MM.1S (cell line): ENCODE measurements around the gene BRD3.

Experiments
- DNase-seq: peaks from one replicate; pipeline ENCODE4 v3.0.0-alpha.2; 2015
- H2AFZ ChIP-seq: fragments of 300-600 bp; sonication (generic); 2 replicates; pipeline ENCODE4 v1.6.0; 2016; ENCODE audit warnings: antibody characterized with exemption, low read length
- H3F3A ChIP-seq: fragments of 300-600 bp; sonication (generic); 2 replicates; pipeline ENCODE4 v1.6.1; 2016; ENCODE audit warnings: mild to moderate bottlenecking, antibody characterized with exemption, low read length, moderate library complexity, mixed read lengths; ENCODE audit not compliant: insufficient read depth
- H3K27ac ChIP-seq: fragments of 300-600 bp; sonication (generic); 2 replicates; pipeline ENCODE4 v1.5.1; 2016; ENCODE audit warnings: mild to moderate bottlenecking, low read length
- H3K27me3 ChIP-seq: fragments of 300-600 bp; sonication (generic); replicated peaks from 2 replicates; pipeline ENCODE4 v1.6.0; 2016; ENCODE audit warnings: low read length; ENCODE audit not compliant: insufficient read depth
- H3K36me3 ChIP-seq: fragments of 300-600 bp; sonication (generic); replicated peaks from 2 replicates; pipeline ENCODE4 v1.6.1; 2016; ENCODE audit warnings: mild to moderate bottlenecking, low read length, mixed read lengths; ENCODE audit not compliant: insufficient read depth
- H3K4me1 ChIP-seq: fragments of 300-600 bp; sonication (generic); 2 replicates; pipeline ENCODE4 v1.6.1; 2016; ENCODE audit warnings: low read length, mixed read lengths
- H3K4me2 ChIP-seq: fragments of 300-600 bp; sonication (generic); 2 replicates; pipeline ENCODE4 v1.6.0; 2016; ENCODE audit warnings: low read depth, low read length
- H3K4me3 ChIP-seq: fragments of 300-600 bp; sonication (generic); 2 replicates; pipeline ENCODE4 v1.5.1; 2016; ENCODE audit warnings: low read length, mixed read lengths
- H3K79me2 ChIP-seq: fragments of 300-600 bp; sonication (generic); 2 replicates; pipeline ENCODE4 v1.6.1; 2016; ENCODE audit warnings: mixed run types, low read length, mixed read lengths
- H3K9ac ChIP-seq: fragments of 300-600 bp; sonication (generic); 2 replicates; pipeline ENCODE4 v1.6.1; 2016; ENCODE audit warnings: low read length, mixed read lengths
- H3K9me2 ChIP-seq: fragments of 300-600 bp; sonication (generic); replicated peaks from 2 replicates; pipeline ENCODE4 v1.6.1; 2016; ENCODE audit warnings: mild to moderate bottlenecking, low read length, mixed read lengths; ENCODE audit not compliant: insufficient read depth
- H3K9me3 ChIP-seq: fragments of 300-600 bp; sonication (generic); replicated peaks from 2 replicates; pipeline ENCODE4 v1.6.1; 2016; ENCODE audit warnings: mild to moderate bottlenecking, low read length, mixed read lengths; ENCODE audit not compliant: insufficient read depth
- H4K20me1 ChIP-seq: fragments of 300-600 bp; sonication (generic); 2 replicates; pipeline ENCODE4 v1.6.1; 2016; ENCODE audit warnings: mild to moderate bottlenecking, low read length, moderate library complexity, mixed read lengths; ENCODE audit not compliant: insufficient read depth
- EZH2 ChIP-seq: fragments of 300-600 bp; sonication (generic); optimal IDR thresholded peaks from 2 replicates; pipeline ENCODE3; 2017; ENCODE audit warnings: low read depth, mild to moderate bottlenecking, antibody characterized with exemption, low read length, mixed read lengths
- EZH2phosphoT487 ChIP-seq: fragments of 300-600 bp; sonication (generic); IDR thresholded peaks from 2 replicates; pipeline ENCODE4 v1.6.1; 2018; ENCODE audit warnings: antibody characterized with exemption, low read length
- TF ChIP-seq, protein P1 (sequence below): fragments of 300-600 bp; sonication (generic); IDR thresholded peaks from 2 replicates; pipeline ENCODE4 v1.5.1; 2016; ENCODE audit warnings: antibody characterized with exemption, low read length, mixed read lengths

Gene BRD3

DNA sequence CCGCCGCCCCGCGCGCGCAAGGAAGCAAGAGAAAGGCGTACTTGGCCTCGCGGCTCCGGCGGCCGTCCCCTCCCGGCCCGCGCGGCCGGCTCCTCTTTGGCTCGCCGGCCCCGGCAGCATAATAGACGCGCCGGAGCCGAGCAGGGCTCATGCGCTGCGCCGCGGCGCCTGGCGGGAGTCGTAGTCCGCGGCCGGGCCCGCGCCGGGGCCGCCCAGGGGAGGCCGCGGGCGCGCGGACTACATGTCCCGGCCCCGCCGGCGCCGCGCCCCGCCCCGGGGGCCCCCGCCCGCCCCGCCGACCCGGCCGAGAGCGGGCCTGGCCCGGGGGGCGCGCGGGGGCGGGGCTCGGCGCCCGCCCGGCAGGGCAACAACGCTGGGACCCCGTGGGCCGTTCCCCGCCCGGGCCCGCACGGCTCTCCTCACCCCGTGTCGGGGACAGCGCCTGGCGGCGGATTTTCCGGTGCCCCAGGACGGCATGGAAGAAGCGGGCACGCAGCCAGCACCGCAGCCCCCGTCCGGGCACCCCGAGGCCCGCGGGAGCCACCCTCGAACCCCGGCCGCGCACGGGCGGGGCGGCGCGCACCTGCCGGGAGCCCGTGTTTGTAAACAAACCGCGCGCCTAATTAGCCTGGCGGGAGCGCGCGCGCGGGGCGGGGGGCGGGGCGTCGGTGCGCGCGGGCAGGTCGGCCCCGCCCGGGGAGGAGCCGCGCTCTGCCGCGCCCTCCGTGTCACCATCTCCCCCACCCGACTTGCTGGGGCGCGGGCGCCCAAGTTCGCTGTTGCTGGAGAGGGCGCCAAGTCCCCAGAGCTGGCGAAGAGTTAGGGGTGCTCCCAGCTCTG lies at the start of gene BRD3:
BRD3 (minus strand) TSS at position 123 of the 840 bp plus-strand sequence. CDS start 14,549 bp downstream, outside the sequence.
- H3K4me2 ChIP-seq, result peak within 1 kb of the TSS; percentile 92
- H3K27me3 ChIP-seq, result peaks cover 39% of the 10 kb centered on the region
- H3K9ac ChIP-seq, result peak within 1 kb of the TSS; percentile 57; the same call in 1 of the 2 replicates
- H2AFZ ChIP-seq, result peak within 1 kb of the TSS; percentile 93
- no peaks in the 10 kb centered on the region for H3K36me3 ChIP-seq
- no peaks in the 10 kb centered on the region for H3K9me3 ChIP-seq
- H3K4me1 ChIP-seq, result peaks cover 6% of the 10 kb centered on the region; the same call in 1 of the 2 replicates
- H3K4me3 ChIP-seq, result peak within 1 kb of the TSS; percentile 74
- H3K27ac ChIP-seq, result no peak within 1 kb of the TSS
- TF ChIP-seq EZH2, result no peak
- TF ChIP-seq, protein P1, sequence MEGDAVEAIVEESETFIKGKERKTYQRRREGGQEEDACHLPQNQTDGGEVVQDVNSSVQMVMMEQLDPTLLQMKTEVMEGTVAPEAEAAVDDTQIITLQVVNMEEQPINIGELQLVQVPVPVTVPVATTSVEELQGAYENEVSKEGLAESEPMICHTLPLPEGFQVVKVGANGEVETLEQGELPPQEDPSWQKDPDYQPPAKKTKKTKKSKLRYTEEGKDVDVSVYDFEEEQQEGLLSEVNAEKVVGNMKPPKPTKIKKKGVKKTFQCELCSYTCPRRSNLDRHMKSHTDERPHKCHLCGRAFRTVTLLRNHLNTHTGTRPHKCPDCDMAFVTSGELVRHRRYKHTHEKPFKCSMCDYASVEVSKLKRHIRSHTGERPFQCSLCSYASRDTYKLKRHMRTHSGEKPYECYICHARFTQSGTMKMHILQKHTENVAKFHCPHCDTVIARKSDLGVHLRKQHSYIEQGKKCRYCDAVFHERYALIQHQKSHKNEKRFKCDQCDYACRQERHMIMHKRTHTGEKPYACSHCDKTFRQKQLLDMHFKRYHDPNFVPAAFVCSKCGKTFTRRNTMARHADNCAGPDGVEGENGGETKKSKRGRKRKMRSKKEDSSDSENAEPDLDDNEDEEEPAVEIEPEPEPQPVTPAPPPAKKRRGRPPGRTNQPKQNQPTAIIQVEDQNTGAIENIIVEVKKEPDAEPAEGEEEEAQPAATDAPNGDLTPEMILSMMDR, result no peak
- DNase-seq, result peak; percentile 91
- H4K20me1 ChIP-seq, result no peaks in the 10 kb centered on the region
- no peaks in the 10 kb centered on the region for H3K9me2 ChIP-seq
- no peaks in the 10 kb centered on the region for H3F3A ChIP-seq
- peaks cover 21% of the 10 kb centered on the region for H3K79me2 ChIP-seq

DNA sequence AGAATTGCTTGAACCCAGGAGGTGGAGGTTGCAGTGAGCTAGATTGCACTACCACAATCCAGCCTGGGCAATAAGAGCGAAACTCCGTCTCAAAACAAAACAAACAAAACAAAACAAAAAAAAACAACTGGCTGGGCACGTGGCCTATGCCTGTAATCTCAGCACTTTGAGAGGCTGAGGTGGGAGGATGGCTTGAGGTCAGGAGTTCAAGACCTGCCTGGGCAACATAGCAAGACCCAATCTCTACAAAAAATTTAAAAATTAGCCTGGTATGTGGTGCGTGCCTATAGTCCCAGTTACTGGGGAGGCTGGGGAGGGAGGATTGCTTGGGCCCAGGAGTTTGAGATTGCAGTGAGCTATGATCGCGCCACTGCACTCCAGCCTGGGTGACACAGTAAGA lies 44.7 kb upstream of the BRD3 start:
- Histone ChIP-seq H3K27me3 (peaks cover 12% of the 10 kb centered on the region), H3K9me2 (no peaks in the 10 kb centered on the region), H3K36me3 (no peaks in the 10 kb centered on the region), H3F3A (peaks cover 5% of the 10 kb centered on the region), H2AFZ (no peak overlapping the region), H3K4me1 (peaks cover 4% of the 10 kb centered on the region; the same call in 1 of the 2 replicates), H3K9ac (no peak overlapping the region), H3K4me2 (no peak overlapping the region), H3K4me3 (no peak overlapping the region), H3K79me2 (no peaks in the 10 kb centered on the region), H4K20me1 (no peaks in the 10 kb centered on the region), H3K9me3 (no peaks in the 10 kb centered on the region), H3K27ac (no peak overlapping the region)
- no peak for DNase-seq
- TF ChIP-seq EZH2, result no peak
- TF ChIP-seq EZH2phosphoT487, result no peak
- TF ChIP-seq, protein P1, result no peak

DNA sequence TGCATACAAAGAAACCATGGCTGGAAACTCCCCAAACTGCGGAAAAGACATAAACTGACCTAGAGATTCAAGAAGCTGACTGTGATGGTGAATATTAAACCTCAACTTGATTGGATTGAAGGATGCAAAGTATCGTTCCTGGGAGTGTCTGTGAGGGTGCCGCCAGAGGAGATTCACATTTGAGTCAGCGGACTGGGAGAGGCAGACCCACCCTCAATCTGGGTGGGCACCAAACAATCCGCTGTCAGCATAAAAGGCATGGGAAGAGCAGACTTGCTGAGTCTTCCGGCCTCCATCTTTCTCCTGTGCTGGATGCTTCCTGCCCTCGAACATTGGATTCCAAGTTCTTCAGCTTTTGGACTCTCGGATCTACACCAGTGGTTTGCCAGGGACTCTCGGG lies 43.2 kb upstream of the BRD3 start:
- Histone ChIP-seq H3K36me3 (no peaks in the 10 kb centered on the region), H3K4me3 (no peak overlapping the region), H3K27ac (no peak overlapping the region), H2AFZ (no peak overlapping the region), H3K27me3 (peaks cover 25% of the 10 kb centered on the region), H3K4me2 (0 out of 2 replicates have a peak overlapping the region, but pooled peaks have one; percentile 18), H3F3A (peaks cover 5% of the 10 kb centered on the region), H3K9ac (no peak overlapping the region), H3K79me2 (no peaks in the 10 kb centered on the region), H3K4me1 (peaks cover 4% of the 10 kb centered on the region; the same call in 1 of the 2 replicates), H4K20me1 (no peaks in the 10 kb centered on the region), H3K9me2 (no peaks in the 10 kb centered on the region), H3K9me3 (no peaks in the 10 kb centered on the region)
- peak; percentile 45 for DNase-seq
- TF ChIP-seq, protein P1, result no peak
